NCI-H524 (cell line): ENCODE measurements around the gene CCNY.
A peak's percentile ranks its signal among the peaks of the same experiment; 100 is the strongest.
"Not testable (repeated sequence)": the region's sequence is repeated elsewhere in the genome, so short reads cannot be mapped to it uniquely, and the experiment has no call there.

Source experiments
- DNase-seq, 2 experiments: peaks; one replicate each; lab custom pipeline; 2025; lab: John Stamatoyannopoulos, UW

CCNY gene

GRCh38 chr10:35517431-35518181 lies 181.3 kb downstream of the CCNY start:
- DNase-seq: no peak

- DNase-seq: not testable (repeated sequence)
These were observed 181.9 kb downstream of the CCNY start for GRCh38 chr10:35518187-35518586.

- DNase-seq: no peak
These were observed 184.7 kb downstream of the CCNY start for GRCh38 chr10:35520996-35521395.

- DNase-seq: no peak
These were observed 187.4 kb downstream of the CCNY start for GRCh38 chr10:35523670-35524225.

GRCh38 chr10:35526746-35527145 lies 190.4 kb downstream of the CCNY start:
- no peak for DNase-seq

GRCh38 chr10:35532141-35532540 lies 195.8 kb downstream of the CCNY start:
- DNase-seq: no peak

- no peak for DNase-seq
These were observed 197.3 kb downstream of the CCNY start for GRCh38 chr10:35533565-35533964.

GRCh38 chr10:35535136-35535535 lies 198.8 kb downstream of the CCNY start:
- DNase-seq: no peak

GRCh38 chr10:35536789-35537188 lies 200.5 kb downstream of the CCNY start:
- no peak for DNase-seq

GRCh38 chr10:35537925-35538324 lies 201.6 kb downstream of the CCNY start:
- DNase-seq: not testable (repeated sequence)

- no peak for DNase-seq
These were observed 204.2 kb downstream of the CCNY start for GRCh38 chr10:35540296-35541164.

GRCh38 chr10:35541720-35542119 lies 205.4 kb downstream of the CCNY start:
- DNase-seq: no peak

- no peak for DNase-seq
These were observed 206.0 kb downstream of the CCNY start for GRCh38 chr10:35542303-35542702.

GRCh38 chr10:35545079-35545657 lies 208.9 kb downstream of the CCNY start:
- DNase-seq: no peak

GRCh38 chr10:35545878-35546590 lies 209.7 kb downstream of the CCNY start:
- DNase-seq: no peak

GRCh38 chr10:35546824-35547225 lies 210.5 kb downstream of the CCNY start:
- no peak for DNase-seq

GRCh38 chr10:35552650-35553342 lies 216.5 kb downstream of the CCNY start:
- DNase-seq: no peak

- no peak for DNase-seq
These were observed 217.7 kb downstream of the CCNY start for GRCh38 chr10:35554036-35554435.

GRCh38 chr10:35554461-35555056 lies 218.2 kb downstream of the CCNY start:
- DNase-seq: peak in 1 of 2 experiments; percentile 15
